Cardiac muscle cell (in vitro differentiated cells and primary cell): Measurements from ENCODE around the gene IL17RD. TPM values are rescaled to one million over a fixed set of nuclear protein-coding genes. Genes with fewer than 3 reads are reported as not detected.

ENCODE experiments used
- DNase-seq, 2 donors: peaks; one replicate each; pipeline versions ENCODE4 v3.0.0 to v3.0.0-alpha.2; 2010 to 2017; ENCODE audit warnings: low read depth in 1 of 2, low spot score in 1 of 2
- H3K27ac ChIP-seq: fragments of 200-600 bp; sonication (generic); 2 replicates; pipeline ENCODE4 v1.5.1; 2016
- H3K27me3 ChIP-seq: fragments of 200-600 bp; sonication (generic); 2 replicates; pipeline ENCODE4 v1.6.0; 2016; ENCODE audit warnings: control low read depth
- H3K36me3 ChIP-seq: fragments of 200-600 bp; sonication (generic); 2 replicates; pipeline ENCODE4 v1.5.1; 2016; ENCODE audit warnings: control low read depth
- H3K4me1 ChIP-seq: fragments of 200-600 bp; sonication (generic); 2 replicates; pipeline ENCODE4 v1.8.1; 2017; ENCODE audit warnings: low read depth, mild to moderate bottlenecking, mixed run types
- H3K4me3 ChIP-seq: fragments of 200-600 bp; sonication (generic); 2 replicates; pipeline ENCODE4 v1.5.1; 2016; ENCODE audit warnings: mild to moderate bottlenecking
- H3K9me3 ChIP-seq: fragments of 200-600 bp; sonication (generic); 2 replicates; pipeline ENCODE4 v1.5.1; 2017; ENCODE audit warnings: low read depth, mild to moderate bottlenecking, control low read depth
- polyA plus RNA-seq: library from polyadenylated mRNA; unstranded; fragments of >200 nt; fragmentation: Nextera tagmentation; extraction: Ambion mirVana; gene quantifications from 2 replicates; pipeline ENCODE4 v1.2.1, GENCODE V29; 2016
- total RNA-seq: library from RNA; depleted of rRNA; stranded (reverse); fragments of >200 nt; gene quantifications from 2 replicates; pipeline ENCODE4 v1.2.3, GENCODE V29; 2016
- TF ChIP-seq, protein P1 (sequence below): IDR thresholded peaks from 2 replicates; pipeline ENCODE4 v1.5.1; 2012; ENCODE audit warnings: low read depth, mild to moderate bottlenecking, low read length

IL17RD gene
- total and polyA plus RNA-seq, 2 experiments from 2014 or later, result 7.4 to 110 TPM

DNA sequence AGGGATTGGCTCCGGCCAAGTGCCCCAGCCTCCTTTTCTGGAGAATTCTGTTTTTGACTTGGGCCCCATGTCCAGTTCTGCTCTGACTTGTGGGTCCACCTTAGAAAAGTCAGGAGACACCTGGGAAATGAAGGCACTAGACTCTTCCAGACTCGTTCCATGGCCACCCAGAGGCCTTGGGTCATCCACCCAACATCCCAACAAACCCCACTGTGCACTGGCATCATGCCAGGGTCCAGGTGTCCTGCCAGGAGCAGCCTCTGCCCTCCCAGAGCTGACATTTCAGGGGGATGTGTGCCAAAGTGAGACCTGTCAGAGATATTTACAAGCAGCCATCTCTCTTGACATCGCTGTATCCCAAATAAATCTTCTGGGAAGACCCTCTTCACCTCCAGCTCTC lies 91.5 kb downstream of the IL17RD start:
- no peak for DNase-seq
- Histone ChIP-seq H3K4me3 (no peak overlapping the region), H3K9me3 (no peaks in the 10 kb centered on the region), H3K27me3 (no peaks in the 10 kb centered on the region), H3K36me3 (no peaks in the 10 kb centered on the region), H3K4me1 (peaks cover 6% of the 10 kb centered on the region), H3K27ac (no peak overlapping the region)
- TF ChIP-seq, protein P1, sequence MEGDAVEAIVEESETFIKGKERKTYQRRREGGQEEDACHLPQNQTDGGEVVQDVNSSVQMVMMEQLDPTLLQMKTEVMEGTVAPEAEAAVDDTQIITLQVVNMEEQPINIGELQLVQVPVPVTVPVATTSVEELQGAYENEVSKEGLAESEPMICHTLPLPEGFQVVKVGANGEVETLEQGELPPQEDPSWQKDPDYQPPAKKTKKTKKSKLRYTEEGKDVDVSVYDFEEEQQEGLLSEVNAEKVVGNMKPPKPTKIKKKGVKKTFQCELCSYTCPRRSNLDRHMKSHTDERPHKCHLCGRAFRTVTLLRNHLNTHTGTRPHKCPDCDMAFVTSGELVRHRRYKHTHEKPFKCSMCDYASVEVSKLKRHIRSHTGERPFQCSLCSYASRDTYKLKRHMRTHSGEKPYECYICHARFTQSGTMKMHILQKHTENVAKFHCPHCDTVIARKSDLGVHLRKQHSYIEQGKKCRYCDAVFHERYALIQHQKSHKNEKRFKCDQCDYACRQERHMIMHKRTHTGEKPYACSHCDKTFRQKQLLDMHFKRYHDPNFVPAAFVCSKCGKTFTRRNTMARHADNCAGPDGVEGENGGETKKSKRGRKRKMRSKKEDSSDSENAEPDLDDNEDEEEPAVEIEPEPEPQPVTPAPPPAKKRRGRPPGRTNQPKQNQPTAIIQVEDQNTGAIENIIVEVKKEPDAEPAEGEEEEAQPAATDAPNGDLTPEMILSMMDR, result no peak

GRCh38 chr3:57069503-57069902 lies 95.7 kb downstream of the IL17RD start:
- Histone ChIP-seq H3K27me3 (no peaks in the 10 kb centered on the region), H3K36me3 (no peaks in the 10 kb centered on the region), H3K4me3 (no peak overlapping the region), H3K4me1 (peaks cover 6% of the 10 kb centered on the region), H3K27ac (no peak overlapping the region), H3K9me3 (no peaks in the 10 kb centered on the region)
- TF ChIP-seq, protein P1, result no peak
- DNase-seq, result no peak

DNA sequence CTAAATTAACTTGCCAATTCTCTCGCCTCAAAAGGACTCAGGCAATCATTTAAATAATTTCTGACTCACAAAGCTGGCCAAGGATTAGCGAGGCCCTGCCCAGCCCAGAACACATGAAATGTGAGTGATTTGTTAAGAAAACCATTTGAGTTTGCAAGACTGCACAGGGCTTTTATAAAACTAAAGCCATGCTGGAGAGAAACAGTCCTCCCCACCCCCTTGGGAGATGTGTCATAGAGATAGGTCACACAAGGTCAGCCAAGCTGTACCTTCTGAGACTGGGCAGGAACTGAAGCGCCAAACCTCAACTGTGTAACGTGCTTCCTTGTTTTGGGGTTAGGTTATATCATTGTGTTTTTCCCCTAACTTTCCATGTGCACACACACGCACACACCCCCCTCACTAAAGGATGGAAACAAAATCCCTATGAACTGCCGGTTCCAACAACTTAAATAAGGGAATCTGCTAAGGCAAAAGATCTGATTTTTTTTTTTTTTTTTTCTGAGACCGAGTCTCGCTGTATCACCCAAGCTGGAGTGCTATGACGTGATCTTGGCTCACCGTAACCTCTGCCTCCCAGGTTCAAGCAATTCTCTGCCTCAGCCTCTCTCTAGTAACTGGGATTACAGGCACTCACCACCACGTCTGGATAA lies 96.6 kb downstream of the IL17RD start:
- Histone ChIP-seq H3K36me3 (no peaks in the 10 kb centered on the region), H3K4me3 (no peak overlapping the region), H3K27me3 (no peaks in the 10 kb centered on the region), H3K9me3 (no peaks in the 10 kb centered on the region), H3K27ac (no peak overlapping the region), H3K4me1 (peaks cover 6% of the 10 kb centered on the region)
- TF ChIP-seq, protein P1, result no peak
- DNase-seq, result peak; percentile 22 to 83

- H3K36me3 ChIP-seq, result no peaks in the 10 kb centered on the region
- no peaks in the 10 kb centered on the region for H3K27me3 ChIP-seq
- no peak overlapping the region for H3K27ac ChIP-seq
- no peak overlapping the region for H3K4me3 ChIP-seq
- H3K4me1 ChIP-seq, result peaks cover 8% of the 10 kb centered on the region
- TF ChIP-seq, protein P1, result no peak
- H3K9me3 ChIP-seq, result no peaks in the 10 kb centered on the region
- DNase-seq, result no peak
Measured at GRCh38 chr3:57066471-57066870, 98.7 kb downstream of the IL17RD start.

DNA sequence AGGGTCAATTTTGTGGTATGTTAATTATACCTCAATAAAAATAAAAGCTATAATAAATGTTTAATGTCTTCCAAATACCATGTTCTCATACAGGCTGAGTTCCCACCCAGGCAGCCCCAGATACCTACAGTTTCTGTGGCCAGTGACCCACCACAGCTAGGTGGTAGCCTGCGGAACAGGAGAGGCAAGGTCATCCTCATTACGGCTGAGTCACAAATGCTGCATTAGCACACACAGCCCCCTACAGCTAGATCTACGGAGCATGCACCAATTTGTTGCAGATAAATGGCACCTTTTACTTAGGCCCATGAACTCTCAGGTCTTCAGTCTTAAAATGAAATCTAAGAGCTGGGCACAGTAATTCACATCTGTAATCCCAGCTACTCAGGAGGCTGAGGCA lies 99.6 kb downstream of the IL17RD start:
- TF ChIP-seq, protein P1, result no peak
- H3K4me1 ChIP-seq, result peaks cover 8% of the 10 kb centered on the region
- H3K9me3 ChIP-seq, result no peaks in the 10 kb centered on the region
- no peaks in the 10 kb centered on the region for H3K36me3 ChIP-seq
- H3K4me3 ChIP-seq, result no peak overlapping the region
- no peak overlapping the region for H3K27ac ChIP-seq
- H3K27me3 ChIP-seq, result no peaks in the 10 kb centered on the region
- DNase-seq, result no peak
